ENCODE results near the gene C17orf58.
"Not testable (repeated sequence)": the region's sequence is repeated elsewhere in the genome, so short reads cannot be mapped to it uniquely, and the experiment has no call there.

Gene C17orf58

DNA sequence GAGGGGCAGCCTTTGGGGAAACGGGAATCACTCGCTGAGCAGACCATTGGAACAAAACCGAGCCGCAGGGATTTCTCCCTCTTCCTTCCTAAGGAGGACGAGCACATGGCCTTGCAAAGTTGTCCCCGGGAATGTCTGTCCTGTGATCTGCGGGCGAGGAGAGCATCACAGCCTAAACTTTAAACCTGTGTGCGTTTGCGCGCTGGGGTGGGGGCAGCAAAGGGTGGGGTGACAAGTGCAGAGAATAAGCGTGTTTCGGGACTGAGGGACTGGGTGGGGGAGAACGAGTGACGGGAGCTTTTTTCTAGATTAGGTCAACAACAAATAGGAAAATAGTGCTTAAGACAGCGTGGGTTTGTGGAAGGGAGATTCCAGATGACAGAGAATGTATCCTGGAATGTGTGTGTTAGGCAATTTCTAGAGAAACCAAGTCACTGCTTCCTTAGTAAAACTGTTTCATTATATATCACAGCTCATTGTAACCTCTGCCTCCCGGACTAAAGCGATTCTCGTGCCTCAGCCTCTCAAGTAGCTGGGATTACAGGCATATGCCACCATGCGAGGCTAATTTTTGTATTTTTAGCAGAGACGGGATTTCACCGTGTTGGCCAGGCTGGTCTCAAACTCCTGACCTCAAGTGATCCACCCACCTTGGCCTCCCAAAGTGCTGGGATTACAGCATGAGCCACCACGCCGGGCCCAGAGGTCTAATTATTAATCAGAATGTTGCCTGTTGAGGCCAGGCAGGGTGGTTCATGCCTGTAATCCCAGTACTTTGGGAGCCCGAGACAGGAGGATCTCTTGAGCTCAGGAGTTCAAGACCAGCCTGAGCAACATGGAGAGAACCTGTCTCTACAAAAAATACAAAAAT, at the start of gene C17orf58:
Gene C17orf58 (minus strand): TSS at position 169 of the 871 bp plus-strand sequence. CDS start 271 bp downstream, outside the sequence.
- not testable (repeated sequence) for DNase-seq (ENCODE audit: low read depth)

DNA sequence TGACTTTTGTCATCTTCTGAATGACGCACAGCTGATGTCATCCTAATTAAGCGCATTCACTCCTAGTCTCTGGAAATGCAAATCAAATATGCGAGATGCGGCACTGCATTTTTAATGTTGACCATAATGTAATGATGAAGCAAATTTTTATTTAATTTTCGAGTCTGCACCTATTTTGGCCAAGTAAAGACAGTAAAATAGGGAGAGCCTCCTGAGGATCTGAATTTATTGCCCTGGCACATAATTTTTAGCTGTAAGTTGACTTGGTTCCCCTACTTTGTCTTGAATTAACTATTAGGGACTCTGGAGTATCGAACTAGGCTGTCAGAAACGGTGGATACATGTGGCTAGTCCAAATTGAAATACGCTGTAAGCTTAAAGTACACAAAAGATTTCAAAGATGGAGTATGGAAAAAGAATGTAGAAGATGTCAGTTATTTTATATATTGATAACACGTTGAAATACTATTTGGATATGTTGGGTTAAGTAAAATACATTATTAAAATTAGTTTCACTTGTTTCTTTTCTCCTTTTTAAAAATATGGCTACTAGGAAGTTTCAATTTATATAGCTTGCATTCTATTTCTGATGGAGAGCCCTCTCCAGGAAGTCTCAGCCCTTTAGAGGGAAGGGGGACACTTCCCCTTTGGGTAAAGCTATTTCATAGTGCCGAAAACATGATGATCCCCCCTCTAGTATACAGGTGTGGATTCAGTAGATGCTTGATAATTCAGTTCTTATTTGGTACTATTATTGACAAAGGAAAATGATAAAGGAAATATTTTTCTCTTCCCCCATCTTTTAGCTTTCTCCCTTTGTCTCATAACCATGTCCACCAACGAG, 40.3 kb upstream of the C17orf58 start:
- no peak for DNase-seq (ENCODE audit: low read depth)

DNA sequence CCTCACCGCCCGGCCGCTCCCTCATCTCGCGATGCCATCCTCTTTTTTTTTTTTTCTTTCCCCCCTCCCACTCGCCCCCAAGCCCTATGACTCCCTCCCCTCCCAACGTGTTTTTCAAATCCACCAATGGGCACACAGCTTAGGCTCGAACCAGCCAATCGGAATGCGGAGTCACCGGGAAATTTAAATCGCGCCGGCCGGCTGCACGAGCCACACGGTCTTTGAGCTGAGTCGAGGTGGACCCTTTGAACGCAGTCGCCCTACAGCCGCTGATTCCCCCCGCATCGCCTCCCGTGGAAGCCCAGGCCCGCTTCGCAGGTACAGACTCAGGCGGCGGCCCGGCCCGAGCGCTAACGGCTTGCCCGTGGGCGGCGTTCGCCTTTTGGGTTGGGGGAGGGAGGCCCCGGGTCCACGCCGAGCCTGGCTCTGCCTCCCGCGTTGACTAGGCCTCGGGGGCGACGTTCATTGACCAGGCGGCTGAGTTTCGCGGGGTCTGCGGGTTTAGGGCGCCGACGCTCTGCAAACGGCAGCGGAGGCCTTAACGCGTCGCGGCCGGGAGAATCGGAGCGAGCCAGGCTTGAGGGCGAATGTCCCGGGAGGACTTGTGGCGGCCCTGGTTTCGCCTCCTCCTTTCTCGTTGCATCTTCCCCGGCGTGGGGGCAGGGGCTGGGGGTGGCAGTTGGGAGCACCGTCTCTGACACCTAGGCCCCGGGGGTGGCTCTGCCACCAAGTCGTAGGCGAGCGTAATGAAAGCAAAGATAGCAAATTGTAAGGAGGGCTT, 39.4 kb upstream of the C17orf58 start, which contains the start of gene KPNA2:
Gene KPNA2 (plus strand): TSS at position 213 of the 781 bp plus-strand sequence. CDS start 1,398 bp downstream, outside the sequence.
- peak; percentile 95 for DNase-seq (ENCODE audit: low read depth)

DNA sequence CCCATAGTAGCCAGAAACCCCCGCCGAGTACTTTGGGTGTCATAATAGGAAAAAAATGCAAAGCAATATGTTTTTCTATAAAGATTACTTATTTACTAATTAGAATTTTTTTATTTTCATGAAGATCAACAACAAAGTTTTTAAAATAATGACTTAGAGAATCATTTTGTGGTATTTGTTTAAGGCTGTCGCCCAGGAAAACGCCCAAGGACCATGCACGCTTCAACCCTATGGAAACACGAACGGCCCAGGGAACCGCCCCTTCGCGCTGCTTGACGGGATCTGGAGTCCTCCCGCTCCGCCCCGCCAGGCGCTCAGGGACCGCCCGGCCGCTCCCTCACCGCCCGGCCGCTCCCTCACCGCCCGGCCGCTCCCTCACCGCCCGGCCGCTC, 38.9 kb upstream of the C17orf58 start:
- no peak for DNase-seq (ENCODE audit: low read depth)

DNA sequence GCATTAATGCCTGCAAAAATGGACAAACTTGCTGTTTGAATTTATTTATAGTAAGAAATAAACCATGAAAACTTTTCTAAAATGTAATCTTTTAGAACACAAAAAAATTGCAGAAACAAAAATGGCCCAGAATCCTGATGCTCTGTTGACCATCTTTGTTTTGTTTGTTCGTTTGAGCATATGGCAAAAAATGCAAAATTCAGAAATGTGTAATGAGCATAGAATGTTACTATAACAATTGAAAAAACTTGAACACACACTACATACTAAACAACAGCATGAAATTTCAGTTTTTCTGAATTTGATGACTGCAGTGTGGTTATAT, 38.1 kb upstream of the C17orf58 start:
- no peak for DNase-seq (ENCODE audit: low read depth)

DNA sequence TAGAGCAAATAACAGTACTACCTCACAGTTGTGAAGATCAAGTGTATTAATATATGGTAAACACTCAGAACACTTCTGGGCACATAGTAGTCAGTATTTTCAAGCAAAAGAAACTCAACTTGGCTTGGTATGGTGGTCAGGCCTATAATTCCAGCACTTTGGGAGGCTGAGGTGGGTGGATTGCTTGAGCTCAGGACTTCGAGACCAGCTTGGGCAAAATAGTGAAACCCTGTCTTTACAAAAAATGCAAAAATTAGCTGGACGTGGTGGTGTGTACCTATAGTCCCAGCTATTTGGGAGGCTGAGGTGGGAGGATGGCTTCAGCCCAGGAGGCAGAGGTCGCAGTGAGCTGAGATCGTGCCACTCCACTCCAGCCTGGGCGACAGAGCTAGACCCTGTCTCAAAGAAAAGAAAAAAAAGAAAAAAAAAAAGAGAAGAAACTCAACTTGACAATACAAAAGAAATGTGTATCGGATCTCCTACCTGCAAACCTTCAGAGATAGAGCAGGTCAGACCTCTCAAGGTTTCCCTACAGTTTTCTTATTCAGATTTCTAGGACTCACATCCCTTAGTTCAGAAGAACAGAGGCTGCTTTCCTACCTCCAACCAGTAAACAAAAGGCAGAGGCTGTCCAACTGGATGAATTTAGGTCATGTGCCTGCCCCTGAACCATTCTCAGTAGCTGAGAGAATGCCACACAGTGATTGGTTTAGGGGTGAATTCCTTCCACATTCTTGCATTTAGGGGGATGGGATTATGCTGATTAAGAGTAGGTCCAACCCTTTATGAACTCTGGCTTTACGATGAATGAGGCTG, 37.6 kb upstream of the C17orf58 start:
- DNase-seq (ENCODE audit: low read depth): peak; percentile 59

DNA sequence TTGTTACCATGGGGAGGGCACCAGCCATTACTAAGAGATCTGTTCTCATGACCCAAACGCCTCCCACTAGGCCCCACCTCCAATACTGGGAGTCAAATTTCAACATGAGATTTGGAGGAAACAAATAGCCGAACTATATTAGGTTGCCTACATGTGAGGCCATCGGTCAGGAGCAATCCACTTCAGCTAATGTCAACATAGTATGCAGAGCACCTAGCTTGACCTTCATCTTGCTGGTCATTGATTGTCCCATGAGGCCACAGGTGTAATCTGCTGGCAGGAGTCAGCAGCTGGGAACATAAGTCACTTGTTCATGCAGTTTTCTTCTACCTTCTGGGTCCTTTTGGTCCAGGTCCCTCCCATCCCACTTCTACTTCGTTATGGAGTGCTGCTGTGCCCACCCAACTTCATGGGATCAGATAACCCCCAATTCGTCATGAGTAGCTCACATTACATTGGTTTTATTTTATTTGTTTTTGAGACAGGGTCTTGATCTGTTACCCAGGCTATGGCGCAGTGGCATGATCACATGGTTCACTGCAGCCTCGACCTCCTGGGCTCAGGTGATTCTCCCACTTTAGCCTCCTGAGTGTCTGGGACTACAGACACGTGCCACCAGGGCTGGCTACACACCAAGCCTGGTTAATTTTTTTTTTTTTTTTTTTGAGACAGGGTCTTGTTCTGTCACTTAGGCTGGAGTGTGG, 33.4 kb upstream of the C17orf58 start:
- DNase-seq (ENCODE audit: low read depth): no peak

DNA sequence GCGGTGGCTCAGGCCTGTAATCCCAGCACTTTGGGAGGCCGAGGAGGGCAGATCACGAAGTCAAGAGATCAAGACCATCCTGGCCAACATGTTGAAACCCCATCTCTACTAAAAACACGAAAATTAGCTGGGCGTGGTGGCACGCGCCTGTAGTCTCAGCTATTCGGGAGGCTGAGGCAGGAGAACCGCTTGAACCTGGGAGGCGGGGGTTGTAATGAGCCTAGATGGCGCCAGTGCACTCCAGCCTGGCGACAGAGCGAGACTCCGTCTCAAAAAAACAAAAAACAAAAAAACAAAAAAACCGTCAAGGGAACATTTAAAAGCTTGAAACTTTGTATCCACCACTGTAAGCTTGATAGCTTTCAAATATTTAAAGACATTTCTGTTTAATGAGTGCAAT, 26.3 kb upstream of the C17orf58 start:
- DNase-seq (ENCODE audit: low read depth): not testable (repeated sequence)

DNA sequence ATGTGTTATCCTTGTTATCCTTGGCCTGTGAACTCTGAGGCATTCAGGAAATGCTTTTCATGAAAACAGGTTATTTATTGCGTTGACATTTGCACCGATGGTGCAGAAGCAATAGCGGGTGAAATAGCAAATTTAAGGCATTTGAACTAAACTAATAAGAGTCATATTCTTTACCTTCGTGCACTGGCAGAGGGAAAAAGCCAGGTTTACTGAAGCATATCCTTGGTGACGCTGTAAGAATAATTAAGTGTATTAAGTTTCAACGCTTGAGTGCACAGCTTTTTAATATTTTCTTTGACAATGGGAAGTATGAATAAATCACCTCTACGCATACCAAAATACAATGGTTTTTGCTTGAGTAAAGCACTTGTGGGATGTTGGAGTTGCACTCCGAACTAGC, 25.7 kb upstream of the C17orf58 start:
- DNase-seq (ENCODE audit: low read depth): no peak

DNA sequence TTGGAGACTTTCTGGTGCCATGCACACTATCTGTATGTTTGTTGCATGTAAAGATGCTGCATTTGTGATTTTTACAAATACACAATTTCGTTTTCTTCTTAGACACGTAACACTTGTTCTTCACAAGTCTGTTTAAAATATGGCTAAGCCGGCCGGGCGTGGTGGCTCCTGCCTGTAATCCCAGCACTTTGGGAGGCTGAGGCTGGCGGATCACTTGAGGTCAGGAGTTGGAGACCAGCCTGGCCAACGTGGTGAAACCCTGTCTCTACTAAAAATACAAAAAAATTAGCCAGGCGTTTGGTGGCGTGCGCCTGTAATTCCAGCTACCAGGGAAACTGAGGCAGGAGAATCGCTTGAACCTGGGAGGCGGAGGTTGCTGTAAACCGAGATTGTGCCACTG, 24.5 kb upstream of the C17orf58 start:
- not testable (repeated sequence) for DNase-seq (ENCODE audit: low read depth)

DNA sequence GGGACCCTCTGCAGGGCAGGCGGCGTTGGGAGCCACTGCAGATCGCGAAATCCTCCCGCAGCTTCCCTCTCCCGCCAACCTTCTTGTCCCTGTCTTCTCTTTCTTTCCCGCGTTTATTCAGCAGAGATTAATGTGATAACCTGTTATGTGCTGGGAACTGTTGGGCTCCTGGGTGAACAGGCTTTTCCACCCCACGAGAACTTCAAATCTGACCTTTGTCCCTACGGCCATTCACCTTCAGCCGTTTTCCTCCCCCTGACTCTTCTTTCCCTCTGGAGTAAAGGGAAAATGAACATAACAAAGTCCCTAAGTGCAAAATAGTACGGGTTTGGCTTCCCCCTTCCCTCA, 24.1 kb upstream of the C17orf58 start:
- no peak for DNase-seq (ENCODE audit: low read depth)

DNA sequence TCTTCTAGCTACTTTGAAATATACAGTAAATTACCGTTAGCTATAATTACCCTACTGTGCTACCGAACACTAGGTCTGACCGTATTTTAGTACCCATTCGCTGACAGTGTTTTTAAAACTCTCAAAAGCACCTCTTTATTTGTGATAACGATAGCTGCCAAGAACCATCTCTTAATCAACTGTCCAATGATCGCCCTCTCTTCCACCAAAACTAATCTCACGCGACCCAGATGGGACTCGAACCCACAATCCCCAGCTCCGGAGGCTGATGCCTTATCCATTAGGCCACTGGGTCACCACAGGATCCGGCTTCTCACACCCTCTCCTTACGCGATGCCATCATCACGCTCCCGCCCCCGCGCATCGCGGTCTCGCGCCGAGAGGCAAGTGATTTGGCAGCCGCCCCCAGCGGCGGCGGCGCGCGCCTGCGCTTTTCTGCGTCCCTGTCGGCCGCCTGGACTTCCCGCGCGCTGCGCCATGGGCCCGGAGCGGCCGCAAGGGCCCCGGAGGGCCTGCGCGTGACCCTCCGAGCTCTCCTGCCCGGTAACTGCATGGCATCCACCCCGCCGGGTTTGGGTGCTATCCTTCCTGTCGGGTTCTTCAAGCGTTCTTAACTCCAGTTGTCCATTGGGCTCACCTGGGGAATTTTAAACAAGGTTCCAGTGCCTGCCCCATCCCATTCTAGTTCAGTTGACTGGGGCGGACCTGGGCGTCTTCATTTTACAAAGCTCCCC, 23.6 kb upstream of the C17orf58 start:
- DNase-seq (ENCODE audit: low read depth): peak; percentile 81

DNA sequence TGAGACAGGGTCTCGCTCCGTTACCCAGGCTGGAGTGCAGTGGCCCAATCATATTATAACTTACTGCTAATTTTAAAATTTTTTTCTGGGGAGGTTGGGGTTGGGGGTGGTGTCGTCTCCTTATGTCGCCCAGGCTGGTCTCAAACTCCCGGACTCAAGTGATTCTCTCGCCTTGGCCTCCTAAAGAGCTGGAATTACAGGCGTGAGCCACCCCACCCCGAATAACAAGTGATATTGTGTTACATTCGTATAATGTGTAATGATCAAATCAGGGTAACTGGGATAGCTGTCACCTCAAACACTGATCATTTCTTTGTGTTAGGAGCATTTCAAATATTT, 23.0 kb upstream of the C17orf58 start:
- no peak for DNase-seq (ENCODE audit: low read depth)

DNA sequence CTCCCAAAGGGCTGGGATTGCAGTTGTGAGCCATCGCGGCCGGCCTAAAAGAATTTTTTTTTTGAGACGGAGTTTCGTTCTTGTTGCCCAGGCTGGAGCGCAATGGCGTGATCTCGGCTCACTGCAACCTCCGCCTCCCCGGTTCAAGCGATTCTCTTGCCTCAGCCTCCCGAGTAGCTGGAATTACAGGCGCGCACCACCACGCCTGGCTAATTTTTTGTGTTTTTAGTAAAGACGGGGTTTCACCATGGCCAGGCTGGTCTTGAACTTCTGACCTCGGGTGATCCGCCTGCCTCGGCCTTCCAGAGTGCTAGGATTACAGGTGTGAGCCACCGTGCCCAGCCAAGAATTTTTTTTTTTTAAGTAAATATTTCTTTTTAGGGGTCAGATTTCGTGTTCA, 22.2 kb upstream of the C17orf58 start:
- DNase-seq (ENCODE audit: low read depth): not testable (repeated sequence)

DNA sequence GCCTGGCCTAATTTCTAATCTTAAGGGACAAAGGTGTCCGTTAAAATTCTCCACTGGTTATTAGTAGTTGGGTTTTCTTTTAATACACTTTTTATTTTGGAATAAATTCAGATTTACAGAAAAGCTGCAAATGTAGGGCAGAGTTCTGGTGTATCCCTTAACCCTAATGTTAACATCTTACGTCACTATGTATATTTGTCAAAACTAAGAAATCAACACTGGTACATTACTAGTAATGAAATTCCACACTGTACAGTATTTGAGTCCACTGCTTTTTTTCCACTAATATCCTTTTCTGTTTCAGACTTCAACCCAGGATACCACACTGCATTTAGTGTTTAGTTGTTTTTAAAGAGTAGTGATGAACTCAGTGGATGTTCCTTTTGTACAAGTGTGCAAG, 20.6 kb upstream of the C17orf58 start:
- DNase-seq (ENCODE audit: low read depth): no peak

DNA sequence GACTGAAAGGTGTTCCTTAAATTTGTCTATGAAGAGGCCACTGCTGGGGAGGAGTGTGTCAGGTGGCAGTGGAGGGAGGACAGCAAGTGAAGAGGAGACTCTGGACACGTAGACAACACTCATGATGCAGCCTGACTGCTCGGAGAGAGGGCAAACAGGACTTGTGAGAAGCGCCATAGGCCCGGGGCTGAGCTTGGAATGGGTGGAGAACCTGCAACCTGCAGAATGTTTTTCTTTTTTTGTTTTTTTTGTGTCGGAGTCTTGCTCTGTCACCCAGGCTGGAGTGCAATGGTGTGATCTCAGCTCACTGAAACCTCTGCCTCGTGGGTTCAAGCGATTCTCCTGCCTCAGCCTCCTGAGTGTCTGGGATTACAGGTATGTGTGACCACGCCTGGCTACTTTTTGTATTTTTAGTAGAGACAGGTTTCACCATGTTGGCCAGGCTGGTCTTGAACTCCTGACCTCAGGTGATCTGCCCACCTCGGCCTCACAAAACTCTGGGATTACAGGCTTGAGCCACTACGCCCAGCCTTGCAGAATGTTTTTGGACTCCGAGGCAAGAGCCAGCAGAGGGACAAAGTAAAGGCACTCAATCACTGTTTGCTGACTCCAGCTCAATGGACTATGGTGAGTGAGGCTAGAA, 18.9 kb upstream of the C17orf58 start:
- no peak for DNase-seq (ENCODE audit: low read depth)

DNA sequence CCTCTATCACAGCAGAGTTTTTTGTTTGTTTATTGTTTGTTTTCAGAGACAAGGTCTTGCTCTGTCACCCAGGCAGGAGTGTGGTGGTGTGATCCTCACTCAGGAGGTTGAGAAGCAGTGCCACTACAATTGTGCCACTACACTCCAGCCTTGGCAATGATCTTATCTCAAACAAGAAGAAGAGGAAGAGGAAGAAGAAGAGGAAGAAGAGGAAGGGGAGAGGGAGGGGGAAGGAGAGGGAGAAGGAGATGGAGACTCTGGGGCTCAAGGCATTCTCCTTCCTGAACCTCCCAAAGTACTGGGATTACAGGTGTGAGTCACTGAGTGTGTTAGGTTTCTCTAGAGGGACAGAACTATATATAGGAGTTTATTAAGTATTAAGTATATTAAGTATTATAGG, 17.1 kb upstream of the C17orf58 start:
- DNase-seq (ENCODE audit: low read depth): no peak

DNA sequence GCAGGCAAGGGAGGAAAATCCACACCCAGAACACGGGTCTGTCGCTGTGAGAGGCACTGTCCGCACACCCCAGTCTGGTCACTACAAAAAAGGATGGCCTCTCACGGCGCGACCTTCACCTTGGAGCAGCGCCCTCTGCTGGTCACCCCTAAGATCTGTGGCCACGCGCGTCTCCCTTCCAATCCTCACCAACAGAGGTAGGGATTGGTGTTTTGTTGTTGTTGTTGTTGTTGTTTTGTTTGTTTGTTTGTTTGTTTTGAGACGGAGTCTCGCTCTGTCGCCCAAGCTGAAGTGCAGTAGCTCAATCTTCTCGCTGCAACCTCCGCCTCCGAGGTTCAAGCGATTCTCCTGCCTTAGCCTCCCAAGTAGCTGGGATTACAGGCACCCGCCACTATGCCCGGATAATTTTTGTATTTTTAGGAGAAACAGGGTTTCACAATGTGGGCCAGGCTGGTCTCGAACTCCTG, 15.0 kb upstream of the C17orf58 start:
- DNase-seq (ENCODE audit: low read depth): no peak

DNA sequence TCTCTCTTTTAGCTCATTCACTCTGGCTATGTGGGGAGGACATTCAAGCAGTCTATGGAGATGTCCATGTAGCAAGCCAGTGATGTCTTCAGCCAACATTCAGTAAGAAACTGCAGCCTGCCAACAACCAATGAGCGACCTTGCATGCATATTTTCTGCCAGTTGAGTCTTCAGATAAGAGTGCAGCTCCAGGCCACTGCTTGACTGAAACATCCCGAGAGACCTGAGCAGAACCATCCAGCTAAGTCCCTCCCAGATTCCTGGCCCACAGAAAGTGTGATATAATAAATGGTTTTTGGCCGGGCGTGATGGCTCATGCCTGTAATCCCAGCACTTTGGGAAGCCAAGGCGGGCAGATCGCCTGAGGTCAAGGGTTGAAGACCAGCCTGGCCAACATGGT, 10.5 kb upstream of the C17orf58 start:
- no peak for DNase-seq (ENCODE audit: low read depth)

DNA sequence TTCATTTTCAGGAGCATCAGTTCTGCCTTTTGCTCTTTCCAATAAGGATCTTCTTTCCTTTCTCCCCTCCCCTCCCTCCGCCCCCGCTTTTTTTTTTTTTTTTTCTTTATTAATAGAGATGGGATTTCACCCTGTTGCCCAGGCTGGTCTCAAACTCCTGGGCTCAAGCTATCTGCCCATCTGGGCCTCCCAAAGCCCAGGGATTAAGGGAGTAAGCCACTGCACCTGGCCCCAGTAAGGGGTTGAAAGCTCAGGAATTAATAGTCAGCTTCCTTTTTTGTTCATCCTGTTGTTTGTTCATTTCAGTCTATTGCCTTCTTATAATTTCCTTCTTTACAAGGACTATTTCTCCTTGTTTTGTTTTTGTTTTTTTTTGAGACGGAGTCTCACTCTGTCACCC, 7.9 kb upstream of the C17orf58 start:
- DNase-seq (ENCODE audit: low read depth): no peak
